ENCODE results near the gene UGT3A2. TPM values are rescaled to one million over a fixed set of nuclear protein-coding genes. Genes with fewer than 3 reads are reported as not detected.

The UGT3A2 gene
- total RNA-seq, 2 donors from 2014 or later: not detected

DNA sequence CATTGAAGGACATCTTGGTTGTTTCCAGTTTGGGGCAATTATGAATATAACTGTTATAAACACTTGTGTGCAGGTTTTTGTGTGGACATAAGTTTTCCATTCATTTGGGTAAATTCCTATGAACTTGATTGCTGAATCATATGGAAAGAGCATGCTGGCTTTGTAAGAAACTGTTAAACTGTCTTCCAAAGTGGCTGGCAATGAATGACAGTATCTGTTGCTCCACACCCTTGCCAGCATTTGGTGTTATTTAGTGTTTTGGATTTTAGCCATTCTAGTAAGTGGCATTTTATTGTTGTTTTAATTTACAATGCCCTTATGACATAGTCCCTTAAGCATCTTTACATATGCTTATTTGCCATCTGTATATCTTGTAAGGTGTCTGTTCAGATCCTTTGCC, 29.8 kb upstream of the UGT3A2 start:
- no peaks in the 10 kb centered on the region for H3K36me3 ChIP-seq
- TF ChIP-seq, protein P1, sequence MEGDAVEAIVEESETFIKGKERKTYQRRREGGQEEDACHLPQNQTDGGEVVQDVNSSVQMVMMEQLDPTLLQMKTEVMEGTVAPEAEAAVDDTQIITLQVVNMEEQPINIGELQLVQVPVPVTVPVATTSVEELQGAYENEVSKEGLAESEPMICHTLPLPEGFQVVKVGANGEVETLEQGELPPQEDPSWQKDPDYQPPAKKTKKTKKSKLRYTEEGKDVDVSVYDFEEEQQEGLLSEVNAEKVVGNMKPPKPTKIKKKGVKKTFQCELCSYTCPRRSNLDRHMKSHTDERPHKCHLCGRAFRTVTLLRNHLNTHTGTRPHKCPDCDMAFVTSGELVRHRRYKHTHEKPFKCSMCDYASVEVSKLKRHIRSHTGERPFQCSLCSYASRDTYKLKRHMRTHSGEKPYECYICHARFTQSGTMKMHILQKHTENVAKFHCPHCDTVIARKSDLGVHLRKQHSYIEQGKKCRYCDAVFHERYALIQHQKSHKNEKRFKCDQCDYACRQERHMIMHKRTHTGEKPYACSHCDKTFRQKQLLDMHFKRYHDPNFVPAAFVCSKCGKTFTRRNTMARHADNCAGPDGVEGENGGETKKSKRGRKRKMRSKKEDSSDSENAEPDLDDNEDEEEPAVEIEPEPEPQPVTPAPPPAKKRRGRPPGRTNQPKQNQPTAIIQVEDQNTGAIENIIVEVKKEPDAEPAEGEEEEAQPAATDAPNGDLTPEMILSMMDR (IDR thresholded peaks at IDR 0.05): no peak
- H3K9me3 ChIP-seq: no peaks in the 10 kb centered on the region
- ATAC-seq (ENCODE audit: insufficient number of reproducible peaks, low FRiP score, low read depth) (no peak), DNase-seq (ENCODE audit: low spot score) (no peak)
- no peak overlapping the region for H3K4me3 ChIP-seq
- H3K27ac ChIP-seq: no peak overlapping the region
- no peaks in the 10 kb centered on the region for H3K4me1 ChIP-seq (ENCODE audit: control insufficient read depth in 1 of 2, low read depth in 2 of 2)
- no peaks in the 10 kb centered on the region for H3K27me3 ChIP-seq (replicated peaks; ENCODE audit: insufficient read depth)

DNA sequence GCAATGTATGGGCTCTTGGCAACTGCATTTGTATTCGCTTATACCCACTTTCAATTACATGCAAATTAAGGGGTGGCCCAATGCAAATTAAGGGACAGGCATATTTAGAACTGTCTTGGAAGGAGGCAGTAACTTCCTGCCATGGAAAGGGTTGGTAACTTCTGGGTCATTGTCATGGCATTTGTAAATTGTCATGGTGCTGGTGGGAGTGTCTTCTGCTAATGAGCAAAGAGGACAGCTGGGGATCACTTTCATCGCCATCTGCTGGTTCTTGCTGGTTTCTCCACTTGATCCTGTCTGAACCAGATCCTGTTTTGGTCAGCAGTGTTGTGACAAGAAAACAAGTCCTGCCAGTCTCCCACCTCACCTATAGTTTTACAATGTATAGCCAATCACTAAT, 23.3 kb upstream of the UGT3A2 start:
- no peak for DNase-seq (ENCODE audit: low spot score)
- Histone ChIP-seq H3K4me1 (ENCODE audit: control insufficient read depth in 1 of 2, low read depth in 2 of 2) (no peaks in the 10 kb centered on the region), H3K36me3 (no peaks in the 10 kb centered on the region), H3K9me3 (peaks cover 3% of the 10 kb centered on the region), H3K27ac (no peak overlapping the region), H3K4me3 (no peak overlapping the region), H3K27me3 (replicated peaks; ENCODE audit: insufficient read depth) (no peaks in the 10 kb centered on the region)
- no peak for ATAC-seq (ENCODE audit: insufficient number of reproducible peaks, low FRiP score, low read depth)
- TF ChIP-seq, protein P1 (IDR thresholded peaks at IDR 0.05): no peak

DNA sequence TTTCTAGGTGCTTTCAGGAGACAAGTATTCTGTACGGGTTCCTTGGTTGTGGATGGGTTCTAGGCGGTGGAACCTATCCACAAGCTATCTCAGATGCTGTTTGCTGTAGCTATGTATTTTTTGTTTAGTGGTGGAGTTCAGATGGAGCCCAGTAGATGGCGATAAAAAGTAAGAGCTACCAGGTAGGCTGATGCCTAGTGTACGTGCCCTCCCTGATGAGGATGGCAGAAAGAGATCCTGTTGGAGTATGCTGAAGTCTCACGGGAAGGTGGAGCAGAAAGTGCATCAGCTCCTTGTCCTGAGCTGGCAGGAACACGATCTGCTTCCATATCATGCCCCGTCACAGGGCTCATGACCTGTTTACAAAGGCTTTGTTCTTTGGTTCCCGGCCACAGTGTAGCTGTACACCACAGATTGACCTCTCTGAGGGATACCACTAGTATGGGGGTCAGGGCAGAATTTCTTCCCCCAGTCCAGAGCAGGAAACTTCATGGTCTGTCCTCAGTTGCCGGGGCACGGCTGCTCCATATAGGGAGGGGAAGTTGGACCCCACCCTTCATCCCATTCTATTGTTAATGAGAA, 12.6 kb upstream of the UGT3A2 start:
- TF ChIP-seq, protein P1 (IDR thresholded peaks at IDR 0.05): peak; percentile 25
- H3K27me3 ChIP-seq (replicated peaks; ENCODE audit: insufficient read depth): no peaks in the 10 kb centered on the region
- no peaks in the 10 kb centered on the region for H3K36me3 ChIP-seq
- no peak for DNase-seq (ENCODE audit: low spot score)
- no peak for ATAC-seq (ENCODE audit: insufficient number of reproducible peaks, low FRiP score, low read depth)
- H3K27ac ChIP-seq: no peak overlapping the region
- no peaks in the 10 kb centered on the region for H3K9me3 ChIP-seq
- no peaks in the 10 kb centered on the region for H3K4me1 ChIP-seq (ENCODE audit: control insufficient read depth in 1 of 2, low read depth in 2 of 2)
- no peak overlapping the region for H3K4me3 ChIP-seq

DNA sequence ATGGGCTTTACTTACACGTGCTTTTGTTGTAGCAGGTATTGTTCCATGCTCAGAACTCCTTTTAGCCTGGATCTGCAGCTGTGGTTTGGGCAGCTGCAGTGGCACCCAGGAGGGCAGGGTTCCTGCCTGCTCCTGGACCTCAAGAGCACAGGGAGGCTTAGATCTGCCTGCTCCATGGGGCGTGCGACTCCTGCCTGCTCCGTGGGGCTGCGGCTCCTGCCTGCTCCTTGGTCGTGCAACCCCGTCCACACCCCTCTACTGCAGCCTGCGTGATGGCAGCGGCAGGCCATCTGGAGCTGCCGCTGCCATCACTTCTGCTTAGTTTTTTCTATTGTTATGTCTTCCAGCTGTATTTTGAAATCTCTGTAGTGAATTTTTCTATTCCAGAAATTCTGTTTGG, 11.7 kb upstream of the UGT3A2 start:
- no peak overlapping the region for H3K4me3 ChIP-seq
- no peaks in the 10 kb centered on the region for H3K27me3 ChIP-seq (replicated peaks; ENCODE audit: insufficient read depth)
- TF ChIP-seq, protein P1 (IDR thresholded peaks at IDR 0.05): no peak
- no peaks in the 10 kb centered on the region for H3K9me3 ChIP-seq
- ATAC-seq (ENCODE audit: insufficient number of reproducible peaks, low FRiP score, low read depth): no peak
- no peak for DNase-seq (ENCODE audit: low spot score)
- no peaks in the 10 kb centered on the region for H3K36me3 ChIP-seq
- H3K27ac ChIP-seq: no peak overlapping the region
- H3K4me1 ChIP-seq (ENCODE audit: control insufficient read depth in 1 of 2, low read depth in 2 of 2): no peaks in the 10 kb centered on the region

DNA sequence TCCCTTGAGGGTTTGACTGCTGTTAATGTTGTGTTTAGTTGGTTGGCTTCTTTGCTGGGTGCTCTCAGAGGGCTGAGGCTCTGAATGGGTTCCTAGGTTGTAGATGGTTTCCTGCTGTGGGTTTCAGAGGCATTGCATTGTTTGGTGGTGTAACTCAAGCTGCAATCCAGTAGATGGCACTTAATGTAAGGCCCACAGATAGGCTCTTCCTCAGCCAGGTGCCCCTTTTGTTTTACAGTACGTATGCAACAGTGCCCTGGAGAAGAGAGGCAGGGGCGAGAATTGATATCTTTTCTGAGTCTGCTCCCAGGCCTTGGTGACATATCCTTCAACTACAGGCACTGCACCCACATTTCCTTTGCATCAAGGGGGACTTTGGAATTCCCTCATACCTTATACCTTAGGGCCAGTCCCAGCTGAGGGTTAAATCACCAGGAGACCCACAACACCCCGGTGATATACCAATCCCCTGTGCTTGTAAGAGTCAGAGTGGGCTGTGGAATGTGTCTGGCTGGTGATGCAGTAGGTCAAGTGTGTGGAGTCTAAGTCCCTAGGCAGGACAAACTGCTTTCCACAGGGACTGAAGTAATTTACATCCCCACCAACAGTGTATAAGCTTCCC, 7.0 kb upstream of the UGT3A2 start:
- Histone ChIP-seq H3K27ac (no peak overlapping the region), H3K4me3 (no peak overlapping the region), H3K9me3 (no peaks in the 10 kb centered on the region), H3K4me1 (ENCODE audit: control insufficient read depth in 1 of 2, low read depth in 2 of 2) (no peaks in the 10 kb centered on the region), H3K27me3 (replicated peaks; ENCODE audit: insufficient read depth) (no peaks in the 10 kb centered on the region), H3K36me3 (no peaks in the 10 kb centered on the region)
- DNase-seq (ENCODE audit: low spot score): no peak
- TF ChIP-seq, protein P1 (IDR thresholded peaks at IDR 0.05): no peak
- no peak for ATAC-seq (ENCODE audit: insufficient number of reproducible peaks, low FRiP score, low read depth)

All from thoracic aorta (tissue), 2 donors.